HG03558 (cell line): ENCODE data around the gene RPL27.

Source experiments
- ATAC-seq: cut with Tn5 transposase; IDR thresholded peaks from one replicate; pipeline ENCODE4 v1.9.1; 2021; ENCODE audit warnings: moderate number of reproducible peaks; ENCODE audit not compliant: unreplicated experiment; ENCODE audit errors: extremely low read depth

The RPL27 gene

DNA sequence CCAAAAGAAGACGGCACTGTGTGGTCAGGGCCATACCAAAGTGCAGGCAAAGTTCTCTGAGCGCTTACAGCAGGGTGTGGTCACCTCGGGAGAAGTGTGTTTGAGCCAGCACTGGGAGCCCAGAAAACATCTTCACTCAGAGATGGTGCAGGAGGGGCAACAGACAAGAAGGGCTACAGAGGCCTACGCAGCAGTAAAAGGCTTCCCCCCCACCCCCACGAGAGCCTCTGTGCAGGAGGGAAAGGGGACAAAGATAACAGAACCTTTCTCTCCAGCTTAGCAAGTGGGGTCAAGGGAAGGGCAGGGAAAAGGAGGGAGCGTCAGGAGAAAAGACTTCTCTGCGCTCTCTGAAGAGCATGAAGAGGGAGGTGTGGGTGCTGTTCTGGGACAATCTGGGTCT, 21.2 kb downstream of the RPL27 start:
- ATAC-seq, result no peak

DNA sequence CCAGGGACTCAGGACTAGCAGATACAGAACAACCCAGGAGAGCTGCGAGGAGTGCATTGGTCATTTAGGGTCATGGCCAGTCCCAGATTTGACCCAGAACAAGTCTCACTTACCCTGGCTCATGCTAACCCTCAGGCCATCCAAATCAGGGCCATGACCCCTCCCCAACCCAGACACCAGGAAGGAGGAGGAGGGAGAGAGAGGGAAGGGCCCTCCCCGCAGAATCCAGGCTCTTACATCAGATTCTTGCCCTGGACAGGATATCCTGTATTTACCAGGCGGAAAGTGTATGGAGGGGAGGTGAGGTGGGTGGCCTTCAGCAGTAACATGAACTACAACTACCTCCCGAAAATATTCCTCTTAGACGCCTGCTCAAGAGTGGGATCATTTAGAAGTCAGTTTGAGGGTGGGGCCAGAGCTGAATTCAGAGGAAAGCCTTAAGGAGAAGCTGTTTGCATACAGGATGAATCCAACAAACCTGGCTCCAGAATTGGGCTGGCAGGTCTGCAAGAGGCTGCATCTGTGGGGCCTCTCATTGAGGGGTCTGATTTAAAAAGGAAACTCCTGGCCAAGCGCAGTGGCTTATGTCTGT, 21.9 kb downstream of the RPL27 start:
- no peak for ATAC-seq

DNA sequence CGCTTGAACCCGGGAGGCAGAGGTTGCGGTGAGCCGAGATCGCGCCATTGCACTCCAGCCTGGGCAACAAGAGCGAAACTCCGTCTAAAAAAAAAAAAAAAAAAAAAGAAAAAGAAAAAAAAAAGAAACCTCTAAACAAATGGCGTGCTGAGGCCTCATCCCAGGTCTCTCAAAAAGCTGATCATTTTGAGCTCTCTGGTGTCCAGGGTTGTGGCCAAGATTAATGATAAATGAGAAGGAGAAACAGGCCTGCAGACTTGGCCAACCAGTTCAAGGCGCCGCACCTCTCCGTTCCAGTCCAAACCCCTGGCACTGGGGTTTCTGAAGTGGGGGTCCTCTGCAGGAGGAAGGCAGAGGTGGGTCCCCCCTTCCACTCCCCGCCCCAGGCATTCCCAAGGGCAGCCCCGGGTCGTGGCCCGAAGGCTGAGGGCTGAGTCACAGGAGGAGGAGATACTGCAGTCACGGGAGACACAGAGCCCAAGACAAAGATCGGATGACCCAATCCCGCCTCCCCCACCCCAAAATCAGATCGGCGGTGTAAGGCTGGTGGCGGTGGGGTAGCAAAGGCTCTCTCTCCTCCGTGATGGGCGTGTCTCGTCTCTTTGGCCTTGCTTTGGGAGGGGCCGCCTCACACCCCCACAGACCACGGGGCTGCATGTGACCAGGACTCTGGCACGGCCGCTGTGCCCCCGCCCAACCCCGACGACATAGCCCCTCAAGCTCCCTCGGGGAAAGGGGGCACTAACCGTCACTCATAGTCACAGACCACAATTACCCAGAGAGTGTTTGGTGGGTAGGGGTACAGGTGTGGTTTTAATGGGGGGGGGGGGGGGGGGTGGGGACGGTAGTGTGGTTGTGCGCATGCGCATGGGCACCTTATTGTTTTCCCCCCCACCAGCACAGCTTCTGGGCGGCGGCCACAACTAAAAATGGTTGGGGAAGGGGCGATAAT, 22.8 kb downstream of the RPL27 start:
- no peak for ATAC-seq

DNA sequence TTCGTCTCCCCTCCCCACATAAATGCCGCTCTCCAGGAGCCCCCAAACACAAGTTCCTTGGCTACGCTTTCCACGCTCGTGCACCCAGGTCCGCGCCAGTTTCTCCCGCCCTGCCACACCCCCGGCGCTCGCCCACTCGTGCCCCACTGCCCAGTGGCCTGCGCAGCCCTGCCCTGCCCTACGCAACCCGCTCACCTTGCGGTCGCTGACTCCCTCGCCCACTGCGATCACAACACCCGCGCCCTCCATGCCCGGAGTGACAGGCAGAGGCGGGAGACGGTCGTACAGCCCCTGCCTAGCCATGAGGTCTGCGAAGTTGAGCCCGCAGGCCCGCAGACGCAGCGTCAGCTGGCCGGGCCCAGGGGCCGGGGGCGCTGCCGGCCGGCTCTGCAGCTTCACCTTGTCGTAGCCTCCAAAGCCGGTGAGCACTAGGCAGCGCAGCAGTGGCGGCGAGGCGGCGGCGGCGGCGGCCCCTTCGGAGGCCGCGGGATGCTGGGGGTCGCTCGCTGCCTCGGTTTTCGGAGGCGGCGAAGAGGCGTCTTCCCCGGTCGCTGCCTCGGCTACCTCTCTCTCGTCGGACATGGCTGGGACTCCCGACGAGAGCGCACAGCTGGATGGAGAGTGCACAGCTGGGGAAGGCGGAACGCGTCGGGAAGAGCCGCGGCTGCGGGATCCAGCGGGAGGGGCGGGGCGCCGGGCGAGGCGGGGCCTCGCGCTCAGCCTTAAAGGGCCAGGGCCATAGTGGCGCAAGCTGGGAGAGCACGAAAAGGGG, 23.7 kb downstream of the RPL27 start, which contains the start of gene VAT1:
TSS of gene VAT1 (minus strand) at position 645 of the 772 bp plus-strand sequence. CDS start at position 582, 63 bp downstream.
- ATAC-seq, result no peak

DNA sequence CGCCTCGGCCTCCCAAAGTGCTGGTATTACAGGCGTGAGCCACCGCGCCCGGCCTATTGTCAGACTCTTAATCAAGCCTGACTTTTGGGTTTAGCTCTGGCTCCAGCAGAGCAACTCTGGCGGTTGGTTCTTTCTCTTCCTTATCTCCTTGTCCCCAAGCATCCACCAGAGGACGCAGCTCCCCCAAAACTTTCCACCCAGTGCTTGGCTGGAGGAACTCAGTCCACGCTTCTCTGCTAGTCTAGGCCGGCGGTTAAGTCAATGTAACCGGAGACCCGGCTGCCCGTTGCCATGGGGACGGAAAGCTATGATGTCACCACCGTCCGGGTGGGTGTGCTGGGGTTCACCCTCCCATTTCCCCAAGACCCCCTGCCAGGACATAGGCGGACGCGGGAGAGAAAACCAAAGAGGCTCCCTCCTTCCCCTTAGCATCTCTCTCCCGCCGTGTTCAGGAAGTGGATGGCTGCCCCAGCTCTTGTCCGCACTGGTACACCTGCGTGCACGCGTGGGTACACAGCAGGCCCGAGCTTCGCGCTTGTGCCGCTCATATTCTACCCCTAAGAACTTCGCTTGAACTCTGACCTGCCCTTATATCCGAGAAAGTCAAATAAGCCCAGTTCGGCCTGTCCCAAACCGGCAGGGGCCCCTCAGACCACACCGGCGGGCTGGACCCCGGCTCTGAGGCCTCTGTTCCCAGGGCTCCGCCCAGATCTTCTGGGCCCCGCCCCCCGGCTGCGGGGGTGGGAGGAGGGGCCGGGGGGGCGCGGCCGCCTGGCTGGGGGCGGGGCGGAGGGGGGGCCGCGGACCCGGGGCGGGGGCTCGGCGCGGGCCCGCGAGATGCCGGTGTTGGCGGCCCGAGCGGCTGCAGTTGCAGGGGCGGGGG, 26.4 kb downstream of the RPL27 start, which contains the start of gene RND2:
TSS of gene RND2 (plus strand) at position 825 of the 883 bp plus-strand sequence. CDS start 117 bp downstream, outside the sequence.
- ATAC-seq, result no peak

DNA sequence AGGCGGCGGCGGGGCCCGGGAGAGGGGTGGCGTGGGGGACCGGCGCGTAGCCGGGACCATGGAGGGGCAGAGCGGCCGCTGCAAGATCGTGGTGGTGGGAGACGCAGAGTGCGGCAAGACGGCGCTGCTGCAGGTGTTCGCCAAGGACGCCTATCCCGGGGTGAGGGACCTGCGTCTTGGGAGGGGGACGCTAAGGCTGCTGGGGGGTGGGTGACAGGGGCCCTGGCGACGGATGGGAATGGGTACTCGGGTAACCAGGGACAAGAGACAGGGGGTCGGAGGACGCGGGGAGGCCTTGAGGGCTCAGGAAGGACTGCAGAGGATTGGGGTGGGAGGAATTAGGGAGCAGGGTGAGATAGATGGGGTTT, 27.1 kb downstream of the RPL27 start:
- ATAC-seq, result no peak

DNA sequence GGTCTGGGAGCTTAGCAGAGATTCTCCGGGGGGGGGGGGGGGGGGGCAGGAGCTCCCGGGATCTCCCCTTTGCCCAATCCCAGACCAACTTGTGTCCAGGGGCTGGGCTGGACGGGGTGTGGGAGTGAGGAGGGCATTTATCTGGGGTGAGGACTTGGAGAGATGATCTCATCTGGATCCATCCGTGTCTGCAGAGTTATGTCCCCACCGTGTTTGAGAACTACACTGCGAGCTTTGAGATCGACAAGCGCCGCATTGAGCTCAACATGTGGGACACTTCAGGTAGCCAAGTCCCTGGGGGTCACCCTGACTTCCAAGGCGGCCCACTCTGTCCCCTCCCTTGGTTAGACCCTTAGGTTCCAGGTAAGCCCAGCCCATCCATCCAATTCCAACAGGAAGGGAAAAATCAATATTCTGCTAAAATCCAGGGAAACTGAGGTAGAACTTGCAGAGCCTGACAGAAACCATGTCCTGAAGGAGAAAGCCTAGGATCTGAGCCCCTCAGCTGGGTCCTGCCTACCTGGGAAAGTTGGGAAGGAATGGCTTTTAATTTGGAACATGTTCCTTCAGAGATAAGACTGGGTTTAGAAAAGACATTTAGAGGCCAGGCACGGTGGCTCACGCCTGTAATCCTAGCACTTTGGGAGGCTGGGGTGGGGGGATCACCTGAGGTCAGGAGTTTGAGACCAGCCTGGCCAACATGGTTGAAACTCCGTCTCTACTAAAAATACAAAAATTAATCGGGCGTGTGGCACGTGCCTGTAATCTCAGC, 27.7 kb downstream of the RPL27 start:
- no peak for ATAC-seq

DNA sequence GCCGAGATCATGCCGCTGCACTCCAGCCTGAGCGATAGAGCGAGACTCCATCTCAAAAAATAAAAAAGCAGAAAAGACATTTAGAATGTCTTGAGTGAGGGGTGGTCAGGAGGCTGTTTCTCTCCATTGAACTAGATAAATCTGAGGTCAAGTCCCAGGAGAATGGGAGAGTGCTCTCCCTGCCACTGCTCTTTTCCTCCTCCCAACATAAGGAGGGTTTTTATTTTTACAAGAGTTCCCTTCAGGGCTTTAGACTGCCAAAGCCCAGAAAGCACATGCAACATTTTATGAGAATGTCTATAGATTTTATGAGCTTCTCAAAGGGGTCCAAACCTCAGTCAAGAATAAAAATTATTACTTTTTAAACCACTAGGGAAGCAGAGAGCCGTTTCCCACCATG, 28.4 kb downstream of the RPL27 start:
- no peak for ATAC-seq

DNA sequence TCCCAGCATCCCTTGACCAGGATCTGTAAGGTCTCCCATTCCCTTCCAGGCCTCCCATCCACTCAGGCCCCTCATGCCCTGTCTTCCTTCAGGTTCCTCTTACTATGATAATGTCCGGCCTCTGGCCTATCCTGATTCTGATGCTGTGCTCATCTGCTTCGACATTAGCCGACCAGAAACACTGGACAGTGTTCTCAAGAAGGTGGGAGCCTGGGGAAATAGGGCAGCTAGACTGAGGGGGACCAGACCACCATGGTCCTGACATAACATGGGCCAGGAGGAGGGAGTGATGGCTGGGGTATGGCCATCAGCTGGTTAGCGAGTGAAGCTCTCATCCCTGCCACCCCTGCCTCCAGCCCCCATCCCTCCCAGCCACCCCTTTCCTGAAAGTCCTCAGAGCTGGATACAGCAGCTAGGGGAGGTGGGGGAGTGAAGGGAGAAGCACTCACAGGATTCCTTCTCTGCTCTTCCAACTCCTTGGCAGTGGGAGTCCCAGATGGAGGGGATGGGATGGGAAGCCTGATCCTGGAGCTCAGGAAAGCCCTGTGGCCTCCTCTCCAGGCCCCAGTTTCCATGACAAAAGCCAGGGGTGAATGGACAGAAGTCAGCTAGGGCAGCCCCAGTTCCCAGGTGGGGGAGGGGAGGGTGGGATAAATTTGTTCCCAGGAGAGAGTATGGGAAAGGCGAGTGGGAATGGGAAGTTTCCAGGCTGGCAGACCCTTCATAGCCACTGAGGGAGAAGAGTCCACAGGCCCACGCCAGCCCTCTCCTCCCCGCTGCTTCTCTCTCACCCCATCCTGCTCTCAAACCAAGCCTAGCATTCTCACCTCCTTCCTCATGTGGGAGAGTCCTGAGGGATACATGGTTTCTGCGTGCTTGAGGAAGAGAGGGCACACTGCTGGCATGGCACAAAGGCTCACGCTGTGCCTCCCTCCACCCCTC, 29.1 kb downstream of the RPL27 start:
- ATAC-seq, result no peak

DNA sequence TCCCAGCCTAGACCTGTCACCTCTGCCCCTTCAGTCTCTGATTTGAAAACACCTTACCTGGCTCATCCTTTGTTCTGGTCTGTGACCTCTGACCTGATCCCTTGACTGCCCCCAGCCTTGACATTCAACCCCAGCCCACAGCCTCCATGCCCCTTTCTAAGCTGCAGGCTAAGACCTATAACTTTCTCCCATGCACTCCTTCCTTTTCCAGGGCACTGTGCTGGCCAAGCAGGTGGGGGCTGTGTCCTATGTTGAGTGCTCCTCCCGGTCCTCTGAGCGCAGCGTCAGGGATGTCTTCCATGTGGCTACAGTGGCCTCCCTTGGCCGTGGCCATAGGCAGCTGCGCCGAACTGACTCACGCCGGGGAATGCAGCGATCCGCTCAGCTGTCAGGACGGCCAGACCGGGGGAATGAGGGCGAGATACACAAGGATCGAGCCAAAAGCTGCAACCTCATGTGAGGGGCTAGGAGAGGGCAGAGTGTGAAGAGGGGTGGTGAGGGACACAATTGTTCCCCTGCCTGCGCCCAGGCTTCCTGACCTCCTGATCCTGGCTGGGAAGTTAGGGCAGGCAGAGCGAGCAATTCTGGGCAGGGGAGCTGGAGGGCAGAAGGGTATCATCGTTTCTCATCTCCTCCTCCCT, 30.1 kb downstream of the RPL27 start:
- ATAC-seq, result no peak

DNA sequence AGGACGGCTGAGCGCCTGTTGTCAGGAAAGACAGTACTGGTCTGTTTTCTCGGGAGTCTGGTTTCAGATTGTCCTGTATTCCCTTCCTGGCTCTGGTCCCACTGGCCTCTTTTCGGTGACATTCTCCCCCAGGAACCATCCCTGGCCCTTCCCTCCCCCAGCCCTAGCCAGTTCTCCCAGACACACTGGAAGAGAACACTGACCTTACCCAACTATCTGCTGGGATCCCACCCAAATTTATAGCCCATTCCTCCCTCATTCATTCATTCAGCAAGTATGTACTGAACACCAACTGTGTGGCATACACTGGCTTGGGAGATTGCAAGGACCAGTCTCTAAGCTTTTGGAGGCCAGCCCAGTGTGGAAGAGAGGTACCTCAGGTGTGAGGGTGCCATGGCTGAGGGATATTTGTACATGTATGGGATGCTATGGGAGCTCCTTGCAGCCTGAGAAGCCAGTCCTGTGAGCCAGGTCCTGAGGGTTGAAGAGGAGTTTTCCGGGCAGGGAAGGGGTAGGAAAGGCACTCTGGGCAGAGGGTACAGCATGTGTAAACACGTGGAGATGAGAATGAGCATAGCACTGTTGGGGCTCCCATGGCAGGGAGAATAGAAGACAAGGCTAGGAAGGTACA, 32.0 kb downstream of the RPL27 start:
- ATAC-seq, result no peak

DNA sequence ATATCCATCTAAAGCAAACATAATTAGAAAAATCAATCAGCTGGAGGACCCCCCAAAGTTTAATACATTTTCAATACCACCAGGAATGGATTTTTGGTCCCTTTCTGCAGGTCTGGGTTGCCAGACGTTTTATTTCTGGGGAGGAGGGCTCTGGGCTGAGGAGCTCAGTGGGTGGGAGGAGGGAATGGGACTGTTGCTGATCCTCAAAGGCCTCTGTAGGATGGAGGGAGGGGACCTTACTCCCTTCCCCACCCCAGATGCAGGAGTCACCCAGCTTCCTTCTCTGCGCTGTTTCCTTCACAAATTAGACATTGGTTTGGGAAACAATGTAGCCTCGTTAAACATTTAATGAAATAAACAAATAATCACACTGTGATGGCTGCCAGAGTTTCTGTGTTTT, 33.4 kb downstream of the RPL27 start:
- no peak for ATAC-seq

DNA sequence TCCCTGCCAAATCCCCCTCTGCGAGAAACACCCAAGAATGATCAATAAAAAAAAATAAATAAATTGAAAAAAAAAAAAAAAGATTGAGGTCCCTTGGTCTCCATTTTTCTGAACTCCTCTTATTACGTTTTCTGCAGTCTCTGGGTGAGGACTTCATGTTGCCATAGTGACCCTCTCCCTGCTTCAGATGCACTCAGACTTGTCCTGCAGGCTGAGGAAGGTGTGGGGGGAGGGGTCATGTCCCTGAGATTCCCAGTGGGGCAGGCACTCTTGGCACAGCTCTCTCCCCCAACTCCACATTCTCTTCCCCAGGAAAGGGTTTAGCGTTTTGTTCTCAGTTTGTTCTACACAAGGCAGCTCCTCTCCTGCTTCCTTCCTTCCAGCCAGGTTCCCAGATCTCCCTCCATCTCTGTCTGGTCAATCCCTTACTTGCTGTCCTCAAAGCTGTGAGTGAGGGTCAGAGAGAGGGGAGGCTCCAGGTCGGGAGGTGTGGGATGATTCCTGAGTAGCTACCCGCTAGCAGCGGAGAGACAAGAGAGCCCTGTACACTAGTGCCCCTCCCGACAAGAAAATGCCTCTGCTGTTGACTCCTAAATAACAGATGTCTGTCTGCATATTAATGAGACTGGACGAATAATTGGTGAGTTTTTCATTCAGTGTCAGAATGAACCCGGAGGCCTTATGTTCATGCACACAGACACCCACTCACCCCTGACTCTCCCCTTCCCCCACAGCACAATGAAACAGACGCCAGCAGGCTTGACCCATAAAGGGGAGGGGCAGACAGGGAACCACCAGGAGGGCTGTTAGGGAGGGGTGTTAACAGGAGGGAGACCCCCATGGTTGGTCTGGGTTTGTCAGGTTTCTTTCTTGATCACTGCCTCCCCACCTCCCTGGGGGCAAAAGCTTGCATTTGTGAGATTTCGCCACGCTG, 36.0 kb downstream of the RPL27 start:
- ATAC-seq, result no peak

DNA sequence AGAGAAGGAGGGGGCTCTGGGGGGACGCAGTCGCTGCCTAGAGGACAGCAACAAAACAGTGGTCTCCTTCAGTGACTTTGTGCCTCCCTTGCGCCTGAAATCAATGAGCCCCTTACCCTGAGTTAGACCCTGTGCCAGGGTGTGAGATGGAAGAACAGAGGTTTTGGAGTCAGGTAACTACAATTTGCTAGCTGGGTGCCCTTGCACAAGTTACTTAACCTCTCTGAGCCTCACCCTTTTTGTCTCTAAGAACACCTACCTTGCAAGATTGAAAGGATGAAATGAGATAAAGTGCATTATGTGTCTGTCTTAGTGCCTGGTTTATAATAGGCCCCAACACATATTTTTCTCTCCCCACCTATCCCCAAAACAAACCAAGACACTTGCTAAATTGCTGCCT, 36.7 kb downstream of the RPL27 start:
- ATAC-seq, result no peak

DNA sequence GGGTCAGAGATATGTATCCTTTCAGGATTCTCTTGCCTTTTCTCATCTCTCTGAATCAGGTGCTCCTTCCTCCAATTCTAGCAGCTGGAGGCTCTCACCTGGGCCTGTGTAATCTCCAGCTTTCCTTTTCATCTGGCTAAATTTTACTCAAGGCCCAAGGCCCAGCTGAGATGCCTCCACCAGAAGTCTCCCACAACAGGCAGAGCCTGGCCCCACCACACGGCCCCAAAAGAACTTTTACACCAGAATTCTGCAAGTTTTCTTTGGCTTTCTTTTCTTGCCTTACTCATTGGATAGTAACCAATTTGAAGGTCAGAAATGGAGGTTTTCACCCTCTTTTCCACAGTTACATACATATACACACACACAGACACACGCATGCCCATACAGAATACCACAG, 41.4 kb downstream of the RPL27 start:
- no peak for ATAC-seq

DNA sequence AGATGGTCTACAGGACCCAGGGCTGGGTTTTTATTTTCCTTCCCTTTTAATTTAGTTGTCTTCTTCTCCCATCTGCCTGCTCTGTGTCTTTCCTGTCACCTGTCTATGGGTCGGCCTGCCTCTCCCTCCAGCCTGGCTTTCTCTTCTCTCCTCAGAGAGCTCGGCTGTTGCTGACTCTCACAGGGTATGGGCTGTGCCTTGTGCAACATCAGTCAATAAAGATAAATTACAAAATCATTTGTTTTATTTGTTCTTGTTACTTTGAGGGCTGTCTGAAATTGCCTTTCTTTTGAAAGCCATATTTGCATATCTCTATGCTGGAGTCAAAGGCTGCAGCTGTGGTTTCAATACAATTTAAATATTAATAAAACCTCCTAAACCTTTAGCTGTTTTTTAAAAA, 42.4 kb downstream of the RPL27 start:
- ATAC-seq, result no peak
